ENCODE measurements around the gene ERGIC1.

The ERGIC1 gene

GRCh38 chr5:172835994-172836356, 1.9 kb downstream of the ERGIC1 start:
- H3K27ac ChIP-seq, result no peak overlapping the region
- H3K79me2 ChIP-seq, result no peaks in the 10 kb centered on the region
- no peak overlapping the region for H3K9ac ChIP-seq
- peaks cover 11% of the 10 kb centered on the region for H3K4me1 ChIP-seq
- H3K9me3 ChIP-seq (ENCODE audit: control insufficient read depth, low read length), result no peaks in the 10 kb centered on the region
- no peaks in the 10 kb centered on the region for H3K36me3 ChIP-seq (ENCODE audit: control insufficient read depth, insufficient read depth, low read length)
- no peak for TF ChIP-seq CTCF (IDR thresholded peaks at IDR 0.05)
- H3K27me3 ChIP-seq (ENCODE audit: control insufficient read depth, insufficient read depth, low read length), result no peaks in the 10 kb centered on the region
- H2AFZ ChIP-seq, result no peak overlapping the region
- no peak overlapping the region for H3K4me3 ChIP-seq (ENCODE audit: low read depth, low read length)
- no peak overlapping the region for H3K4me2 ChIP-seq (ENCODE audit: low read length)

DNA sequence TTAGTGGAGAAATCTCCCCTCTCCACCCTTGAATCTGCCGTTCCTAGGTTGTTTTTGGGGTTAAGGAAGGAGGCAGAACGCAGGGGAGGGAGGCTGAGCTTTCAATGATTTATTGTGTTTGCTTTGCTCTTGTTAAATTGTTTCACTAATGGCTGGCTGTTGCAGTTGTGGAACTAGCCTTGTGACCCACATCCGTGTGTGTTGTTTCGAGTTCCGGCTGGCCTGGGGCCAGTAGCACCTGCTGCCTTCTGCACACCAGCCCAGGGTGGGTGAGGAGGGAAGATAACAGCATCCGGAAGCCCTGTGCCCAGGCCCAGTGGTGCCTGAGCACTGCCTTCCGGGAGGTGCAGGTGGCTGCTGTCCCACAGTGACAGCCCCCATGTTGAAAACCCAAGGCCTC, 3.6 kb downstream of the ERGIC1 start:
- no peak overlapping the region for H3K4me3 ChIP-seq (ENCODE audit: low read depth, low read length)
- H3K36me3 ChIP-seq (ENCODE audit: control insufficient read depth, insufficient read depth, low read length), result no peaks in the 10 kb centered on the region
- H3K9me3 ChIP-seq (ENCODE audit: control insufficient read depth, low read length), result no peaks in the 10 kb centered on the region
- H2AFZ ChIP-seq, result no peak overlapping the region
- no peak overlapping the region for H3K4me2 ChIP-seq (ENCODE audit: low read length)
- no peak overlapping the region for H3K27ac ChIP-seq
- peaks cover 7% of the 10 kb centered on the region for H3K79me2 ChIP-seq
- no peak overlapping the region for H3K9ac ChIP-seq
- no peak for TF ChIP-seq CTCF (IDR thresholded peaks at IDR 0.05)
- H3K4me1 ChIP-seq, result peaks cover 11% of the 10 kb centered on the region
- H3K27me3 ChIP-seq (ENCODE audit: control insufficient read depth, insufficient read depth, low read length), result no peaks in the 10 kb centered on the region

DNA sequence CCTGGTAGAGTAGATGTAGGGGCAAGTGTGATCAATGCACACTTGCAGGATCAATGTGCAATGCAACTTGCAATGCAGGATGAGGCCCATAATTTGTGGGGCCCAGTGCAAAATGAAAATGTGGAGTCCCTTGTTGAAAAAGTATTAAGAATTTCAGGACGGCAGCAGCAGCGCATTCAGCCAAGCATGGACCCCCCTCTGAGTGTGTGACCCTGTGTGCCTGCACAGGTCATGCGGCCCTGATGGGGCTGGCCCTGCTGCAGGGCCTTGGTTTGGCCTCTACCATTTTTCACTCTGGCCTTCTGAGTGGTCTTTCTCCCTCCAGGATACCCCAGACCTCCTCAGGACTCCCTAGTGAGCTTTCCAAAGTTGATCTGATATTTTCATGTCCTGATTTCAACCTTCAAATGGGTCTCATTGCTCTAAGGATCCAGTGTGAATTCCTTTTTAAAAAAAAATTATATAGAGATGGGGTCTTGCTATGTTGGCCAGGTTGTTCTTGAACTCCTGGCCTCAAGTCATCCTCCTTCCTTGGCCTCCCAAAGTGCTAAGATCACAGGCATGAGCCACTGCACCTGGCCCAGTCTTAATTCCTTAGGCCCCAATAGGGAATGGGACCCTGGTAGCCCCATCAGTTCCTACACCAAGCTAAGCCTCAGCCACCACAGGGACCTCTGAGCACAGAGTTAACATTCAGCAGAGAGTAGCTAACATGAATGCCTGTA, 4.3 kb downstream of the ERGIC1 start:
- no peak overlapping the region for H3K4me2 ChIP-seq (ENCODE audit: low read length)
- no peaks in the 10 kb centered on the region for H3K9me3 ChIP-seq (ENCODE audit: control insufficient read depth, low read length)
- no peaks in the 10 kb centered on the region for H3K36me3 ChIP-seq (ENCODE audit: control insufficient read depth, insufficient read depth, low read length)
- H3K4me3 ChIP-seq (ENCODE audit: low read depth, low read length), result no peak overlapping the region
- no peak overlapping the region for H3K9ac ChIP-seq
- TF ChIP-seq CTCF (IDR thresholded peaks at IDR 0.05), result no peak
- peaks cover 11% of the 10 kb centered on the region for H3K4me1 ChIP-seq
- no peak overlapping the region for H3K27ac ChIP-seq
- peaks cover 12% of the 10 kb centered on the region for H3K79me2 ChIP-seq
- no peak overlapping the region for H2AFZ ChIP-seq
- no peaks in the 10 kb centered on the region for H3K27me3 ChIP-seq (ENCODE audit: control insufficient read depth, insufficient read depth, low read length)

GRCh38 chr5:172839669-172840431, 5.8 kb downstream of the ERGIC1 start:
- no peaks in the 10 kb centered on the region for H3K9me3 ChIP-seq (ENCODE audit: control insufficient read depth, low read length)
- no peak overlapping the region for H2AFZ ChIP-seq
- H3K36me3 ChIP-seq (ENCODE audit: control insufficient read depth, insufficient read depth, low read length), result no peaks in the 10 kb centered on the region
- H3K4me2 ChIP-seq (ENCODE audit: low read length), result no peak overlapping the region
- H3K27me3 ChIP-seq (ENCODE audit: control insufficient read depth, insufficient read depth, low read length), result no peaks in the 10 kb centered on the region
- H3K4me1 ChIP-seq, result peaks cover 10% of the 10 kb centered on the region
- no peak overlapping the region for H3K9ac ChIP-seq
- H3K79me2 ChIP-seq, result peaks cover 19% of the 10 kb centered on the region
- no peak overlapping the region for H3K27ac ChIP-seq
- H3K4me3 ChIP-seq (ENCODE audit: low read depth, low read length), result no peak overlapping the region
- TF ChIP-seq CTCF (IDR thresholded peaks at IDR 0.05), result no peak

Measured in parathyroid adenoma (tissue), 2 donors.